Measurements from ENCODE around the gene SF3B5.
"Not testable (repeated sequence)": the region's sequence is repeated elsewhere in the genome, so short reads cannot be mapped to it uniquely, and the experiment has no call there.

DNA sequence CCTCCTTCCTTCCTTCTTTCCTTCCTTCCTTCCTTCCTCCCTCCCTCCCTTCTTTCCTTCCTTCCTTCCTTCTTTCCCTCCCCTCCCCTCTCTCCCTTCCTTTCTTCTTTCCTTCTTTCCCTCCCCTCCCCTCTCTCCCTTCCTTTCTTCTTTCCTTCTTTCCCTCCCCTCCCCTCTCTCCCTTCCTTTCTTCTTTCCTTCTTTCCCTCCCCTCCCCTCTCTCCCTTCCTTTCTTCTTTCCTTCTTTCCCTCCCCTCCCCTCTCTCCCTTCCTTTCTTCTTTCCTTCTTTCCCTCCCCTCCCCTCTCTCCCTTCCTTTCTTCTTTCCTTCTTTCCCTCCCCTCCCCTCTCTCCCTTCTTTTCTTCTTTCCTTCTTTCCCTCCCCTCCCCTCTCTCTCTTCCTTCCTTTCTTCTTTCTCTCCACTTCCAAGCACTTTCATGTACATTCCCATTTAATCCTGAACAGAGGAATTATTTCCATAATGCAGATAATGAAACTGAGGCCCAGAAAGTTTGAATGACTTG lies 36.9 kb upstream of the SF3B5 start:
- TF ChIP-seq, protein P1, sequence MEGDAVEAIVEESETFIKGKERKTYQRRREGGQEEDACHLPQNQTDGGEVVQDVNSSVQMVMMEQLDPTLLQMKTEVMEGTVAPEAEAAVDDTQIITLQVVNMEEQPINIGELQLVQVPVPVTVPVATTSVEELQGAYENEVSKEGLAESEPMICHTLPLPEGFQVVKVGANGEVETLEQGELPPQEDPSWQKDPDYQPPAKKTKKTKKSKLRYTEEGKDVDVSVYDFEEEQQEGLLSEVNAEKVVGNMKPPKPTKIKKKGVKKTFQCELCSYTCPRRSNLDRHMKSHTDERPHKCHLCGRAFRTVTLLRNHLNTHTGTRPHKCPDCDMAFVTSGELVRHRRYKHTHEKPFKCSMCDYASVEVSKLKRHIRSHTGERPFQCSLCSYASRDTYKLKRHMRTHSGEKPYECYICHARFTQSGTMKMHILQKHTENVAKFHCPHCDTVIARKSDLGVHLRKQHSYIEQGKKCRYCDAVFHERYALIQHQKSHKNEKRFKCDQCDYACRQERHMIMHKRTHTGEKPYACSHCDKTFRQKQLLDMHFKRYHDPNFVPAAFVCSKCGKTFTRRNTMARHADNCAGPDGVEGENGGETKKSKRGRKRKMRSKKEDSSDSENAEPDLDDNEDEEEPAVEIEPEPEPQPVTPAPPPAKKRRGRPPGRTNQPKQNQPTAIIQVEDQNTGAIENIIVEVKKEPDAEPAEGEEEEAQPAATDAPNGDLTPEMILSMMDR (IDR thresholded peaks at IDR 0.05; ENCODE audit: control extremely low read depth in 1 of 3, insufficient read depth in 1 of 3, low read depth in 1 of 3, low read length in 3 of 3): not testable (repeated sequence)
- TF ChIP-seq POU5F1 (IDR thresholded peaks at IDR 0.05; ENCODE audit: low read depth, low read length); MAX (IDR thresholded peaks at IDR 0.05): not testable (repeated sequence)
